ENCODE data around the gene MNAT1. TPM values are rescaled to one million over a fixed set of nuclear protein-coding genes. Genes with fewer than 3 reads are reported as not detected.

Gene MNAT1
- polyA plus RNA-seq, 1 of the 3 experiments (the other 2 are of a cell fraction) = 38.9 TPM

- peaks cover 7% of the 10 kb centered on the region for H3F3A ChIP-seq (replicated peaks; ENCODE audit: insufficient read depth)
- 98% methylated on average over 15 of the region's 15 CpGs for WGBS (ENCODE audit: low lambda C conversion rate)
- peaks cover 41 to 42% of the 10 kb centered on the region in 2 experiments for H3K36me3 ChIP-seq (replicated peaks in 1 of 2; ENCODE audit: control insufficient read depth in 1 of 2, insufficient read depth in 2 of 2, low read length in 1 of 2)
- H3K4me1 ChIP-seq (ENCODE audit: control insufficient read depth in 1 of 2, insufficient read depth in 2 of 2, low read depth in 1 of 2, low read length in 1 of 2) = peaks cover 0 to 4% of the 10 kb centered on the region in 2 experiments; a peak in 2 of 4 replicates
- H3K27me3 ChIP-seq (ENCODE audit: insufficient read depth) = no peaks in the 10 kb centered on the region
- no peak overlapping the region for H3K9ac ChIP-seq
- ChIA-PET POLR2A (no interaction called here), CTCF (no interaction called here)
- H3K4me2 ChIP-seq = no peak overlapping the region
- no peaks in the 10 kb centered on the region for H3K9me3 ChIP-seq
- TF ChIP-seq SMC3 (IDR thresholded peaks at IDR 0.05; ENCODE audit: low read depth, low read length) (no peak), CHD2 (IDR thresholded peaks at IDR 0.05; ENCODE audit: low read length, partially characterized antibody) (no peak), NRF1 (IDR thresholded peaks at IDR 0.05; ENCODE audit: low read depth, low read length) (no peak), USF2 (IDR thresholded peaks at IDR 0.05; ENCODE audit: borderline replicate concordance, low read depth, low read length) (no peak), PBX3 (IDR thresholded peaks at IDR 0.05) (no peak), IRF3 (IDR thresholded peaks at IDR 0.05; ENCODE audit: low read depth, low read length) (no peak), CTCF (IDR thresholded peaks at IDR 0.05) (no peak), NFIC (IDR thresholded peaks at IDR 0.05; ENCODE audit: borderline replicate concordance) (no peak), JUND (IDR thresholded peaks at IDR 0.05) (no peak), REST (IDR thresholded peaks at IDR 0.05; ENCODE audit: low read depth, low read length) (no peak), FOXJ3 (CRISPR knock-in tag; IDR thresholded peaks at IDR 0.05) (no peak), RAD21 (IDR thresholded peaks at IDR 0.05; ENCODE audit: low read length) (no peak), FOSL2 (IDR thresholded peaks at IDR 0.05; ENCODE audit: borderline replicate concordance, low read depth) (no peak), FOXM1 (IDR thresholded peaks at IDR 0.05; ENCODE audit: low read depth) (no peak)
- H3K4me3 ChIP-seq (ENCODE audit: low read depth in 2 of 2, low read length in 1 of 2) = no peak overlapping the region
- no peak for DNase-seq
- H2AFZ ChIP-seq (ENCODE audit: low read depth) = no peak overlapping the region
- H3K79me2 ChIP-seq (ENCODE audit: insufficient read depth) = peaks cover 10% of the 10 kb centered on the region
- no peak overlapping the region for H3K27ac ChIP-seq (ENCODE audit: low read depth in 2 of 2, low read length in 1 of 2)
- no peaks in the 10 kb centered on the region for H4K20me1 ChIP-seq (ENCODE audit: insufficient read depth)
- no peaks in the 10 kb centered on the region for H3K9me2 ChIP-seq
Measured at GRCh38 chr14:60972295-60972694, 237.7 kb downstream of the MNAT1 start.
